GM12878 (cell line): ENCODE results near the gene TFCP2.

ENCODE experiments used
- ATF3 ChIP-seq: IDR thresholded peaks from 2 replicates; pipeline ENCODE4 v1.6.1; 2011; ENCODE audit warnings: low read depth, mild to moderate bottlenecking, low read length, moderate library complexity, borderline replicate concordance; ENCODE audit errors: extremely low read depth
- CHD2 ChIP-seq: IDR thresholded peaks from 2 replicates; pipeline ENCODE4 v1.6.1; 2011; ENCODE audit warnings: low read depth, low read length, improper control_type of control experiment, borderline replicate concordance
- CTCF ChIP-seq, 3 experiments: IDR thresholded peaks in 2 of 3; conservative IDR thresholded peaks in 1 of 3; 2 replicates each; pipeline ENCODE4 v1.5.1; 2011; ENCODE audit warnings: low read depth in 3 of 3, low read length in 3 of 3, mild to moderate bottlenecking in 3 of 3, control low read depth in 2 of 3, moderate library complexity in 2 of 3, inconsistent platforms in 1 of 3, mixed read lengths in 1 of 3; ENCODE audit not compliant: control insufficient read depth in 2 of 3, insufficient read depth in 1 of 3; ENCODE audit errors: extremely low read depth in 1 of 3
- EP300 ChIP-seq, 2 experiments: fragments of 150-350 bp in 1 of 2; IDR thresholded peaks; 2 replicates each; pipeline ENCODE4 v1.6.1; 2011 to 2012; ENCODE audit warnings: low read depth in 2 of 2, low read length in 2 of 2, borderline replicate concordance in 1 of 2, improper control_type of control experiment in 1 of 2, inconsistent platforms in 1 of 2; ENCODE audit not compliant: control insufficient read depth in 1 of 2
- ESRRA ChIP-seq: IDR thresholded peaks from 2 replicates; pipeline ENCODE4 v1.6.1; 2012; ENCODE audit warnings: mild to moderate bottlenecking, low read length, improper control_type of control experiment
- MEF2A ChIP-seq: IDR thresholded peaks from 2 replicates; pipeline ENCODE4 v1.6.1; 2011; ENCODE audit warnings: low read depth, mild to moderate bottlenecking, low read length, moderate library complexity; ENCODE audit not compliant: insufficient read depth
- NFYB ChIP-seq: IDR thresholded peaks from 2 replicates; pipeline ENCODE4 v1.6.1; 2011; ENCODE audit warnings: low read depth, mild to moderate bottlenecking, low read length, improper control_type of control experiment, moderate library complexity; ENCODE audit not compliant: insufficient read depth
- POLR2AphosphoS5 ChIP-seq: IDR thresholded peaks from 2 replicates; pipeline ENCODE4 v1.6.1; 2011; ENCODE audit warnings: mild to moderate bottlenecking, low read length, inconsistent platforms
- USF2 ChIP-seq: IDR thresholded peaks from 2 replicates; pipeline ENCODE4 v1.6.1; 2011; ENCODE audit warnings: low read depth, low read length, improper control_type of control experiment, borderline replicate concordance
- ZNF207 ChIP-seq: fragments of 450-650 bp; IDR thresholded peaks from 2 replicates; pipeline ENCODE4 v1.6.1; 2014; ENCODE audit warnings: antibody characterized with exemption, mild to moderate bottlenecking, borderline replicate concordance

GRCh38 chr12:51128919-51129318 is 44.0 kb downstream of the TFCP2 start:
- TF ChIP-seq NFYB (no peak), ZNF207 (no peak), CHD2 (no peak), CTCF (IDR thresholded peaks at IDR 0.05 in 2 of 3, conservative IDR thresholded peaks at IDR 0.05 in 1 of 3; ENCODE audit: control insufficient read depth in 2 of 3, extremely low read depth in 1 of 3, insufficient read depth in 1 of 3, low read depth in 3 of 3, low read length in 3 of 3) (no peak), POLR2AphosphoS5 (no peak), MEF2A (no peak), ESRRA (no peak), USF2 (no peak), ATF3 (no peak), EP300 (IDR thresholded peaks at IDR 0.05; ENCODE audit: borderline replicate concordance in 1 of 2, control insufficient read depth in 1 of 2, low read depth in 2 of 2, low read length in 2 of 2) (no peak)
